Retinal pigment epithelial cell (primary cell): ENCODE measurements around the gene ACSF3.
A peak's percentile ranks its signal among the peaks of the same experiment; 100 is the strongest.
"Not testable (repeated sequence)": the region's sequence is repeated elsewhere in the genome, so short reads cannot be mapped to it uniquely, and the experiment has no call there.

Source experiments
- DNase-seq: peaks from one replicate; pipeline ENCODE4 v3.0.0-alpha.2; 2010; ENCODE audit warnings: low read depth
- H3K4me3 ChIP-seq: 2 replicates; pipeline ENCODE4 v1.5.1; 2011; ENCODE audit warnings: mild to moderate bottlenecking, low read length, control low read depth, moderate library complexity
- TF ChIP-seq, protein P1 (sequence below): conservative IDR thresholded peaks from 2 replicates; pipeline ENCODE4 v1.5.1; 2011; ENCODE audit warnings: low read depth, low read length, control low read depth, inconsistent platforms

Gene ACSF3

DNA sequence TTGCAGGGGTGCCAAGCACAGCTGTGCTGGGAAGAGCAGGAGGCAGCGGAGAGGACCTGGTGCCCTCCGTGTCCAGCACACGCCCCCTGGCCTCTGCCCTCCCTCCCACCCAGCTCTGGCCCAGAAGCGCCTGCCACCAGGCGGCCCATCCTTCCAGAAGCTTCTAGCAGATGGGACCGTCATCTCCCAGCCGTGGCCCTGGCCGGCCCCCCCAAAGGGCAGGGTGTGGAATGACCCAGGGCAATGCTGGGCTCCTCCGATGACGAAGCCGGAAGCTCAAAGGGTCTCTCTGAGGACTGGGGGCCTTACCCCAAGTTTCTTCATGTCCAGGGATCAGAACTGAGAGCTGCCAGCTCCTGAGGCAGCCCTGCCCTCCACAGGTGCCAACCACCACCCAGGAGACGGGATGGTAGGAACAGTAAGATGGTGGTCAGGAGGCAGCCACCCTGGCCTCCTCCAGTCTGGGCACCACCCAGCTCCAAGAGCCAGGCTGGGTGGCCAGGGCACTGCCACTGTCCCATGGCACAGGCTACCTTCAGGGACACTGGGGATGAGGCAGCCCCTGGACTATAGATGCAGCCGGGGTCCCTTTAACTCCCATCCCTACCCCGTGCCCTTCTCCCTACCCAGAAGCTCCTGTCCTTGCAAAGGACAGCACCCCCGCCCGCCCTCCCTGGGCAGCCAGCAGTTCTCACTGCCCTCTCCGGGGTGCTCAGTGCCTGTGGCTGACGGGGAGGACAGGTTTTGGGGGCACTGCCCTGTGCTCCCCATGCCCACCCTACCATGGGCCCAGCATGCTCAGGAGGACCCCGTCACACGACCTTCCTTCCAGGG is 71.4 kb downstream of the ACSF3 start:
- H3K4me3 ChIP-seq: no peak overlapping the region
- DNase-seq: no peak
- TF ChIP-seq, protein P1, sequence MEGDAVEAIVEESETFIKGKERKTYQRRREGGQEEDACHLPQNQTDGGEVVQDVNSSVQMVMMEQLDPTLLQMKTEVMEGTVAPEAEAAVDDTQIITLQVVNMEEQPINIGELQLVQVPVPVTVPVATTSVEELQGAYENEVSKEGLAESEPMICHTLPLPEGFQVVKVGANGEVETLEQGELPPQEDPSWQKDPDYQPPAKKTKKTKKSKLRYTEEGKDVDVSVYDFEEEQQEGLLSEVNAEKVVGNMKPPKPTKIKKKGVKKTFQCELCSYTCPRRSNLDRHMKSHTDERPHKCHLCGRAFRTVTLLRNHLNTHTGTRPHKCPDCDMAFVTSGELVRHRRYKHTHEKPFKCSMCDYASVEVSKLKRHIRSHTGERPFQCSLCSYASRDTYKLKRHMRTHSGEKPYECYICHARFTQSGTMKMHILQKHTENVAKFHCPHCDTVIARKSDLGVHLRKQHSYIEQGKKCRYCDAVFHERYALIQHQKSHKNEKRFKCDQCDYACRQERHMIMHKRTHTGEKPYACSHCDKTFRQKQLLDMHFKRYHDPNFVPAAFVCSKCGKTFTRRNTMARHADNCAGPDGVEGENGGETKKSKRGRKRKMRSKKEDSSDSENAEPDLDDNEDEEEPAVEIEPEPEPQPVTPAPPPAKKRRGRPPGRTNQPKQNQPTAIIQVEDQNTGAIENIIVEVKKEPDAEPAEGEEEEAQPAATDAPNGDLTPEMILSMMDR: no peak

DNA sequence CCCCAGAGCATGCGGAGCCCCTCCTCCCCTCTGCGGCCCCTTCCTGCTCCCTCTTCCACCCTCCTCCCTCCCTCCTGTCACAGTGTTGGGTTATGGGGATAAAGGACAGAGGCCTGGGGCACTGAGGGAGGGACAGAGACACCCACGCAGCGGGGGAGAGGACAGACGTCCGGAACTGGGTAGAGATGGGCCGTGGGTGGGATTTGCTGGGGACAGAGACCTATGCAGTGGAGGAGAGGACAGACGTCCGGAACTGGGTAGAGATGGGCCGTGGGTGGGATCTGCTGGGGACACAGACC is 72.0 kb downstream of the ACSF3 start:
- DNase-seq, H3K4me3 ChIP-seq: not testable (repeated sequence)

DNA sequence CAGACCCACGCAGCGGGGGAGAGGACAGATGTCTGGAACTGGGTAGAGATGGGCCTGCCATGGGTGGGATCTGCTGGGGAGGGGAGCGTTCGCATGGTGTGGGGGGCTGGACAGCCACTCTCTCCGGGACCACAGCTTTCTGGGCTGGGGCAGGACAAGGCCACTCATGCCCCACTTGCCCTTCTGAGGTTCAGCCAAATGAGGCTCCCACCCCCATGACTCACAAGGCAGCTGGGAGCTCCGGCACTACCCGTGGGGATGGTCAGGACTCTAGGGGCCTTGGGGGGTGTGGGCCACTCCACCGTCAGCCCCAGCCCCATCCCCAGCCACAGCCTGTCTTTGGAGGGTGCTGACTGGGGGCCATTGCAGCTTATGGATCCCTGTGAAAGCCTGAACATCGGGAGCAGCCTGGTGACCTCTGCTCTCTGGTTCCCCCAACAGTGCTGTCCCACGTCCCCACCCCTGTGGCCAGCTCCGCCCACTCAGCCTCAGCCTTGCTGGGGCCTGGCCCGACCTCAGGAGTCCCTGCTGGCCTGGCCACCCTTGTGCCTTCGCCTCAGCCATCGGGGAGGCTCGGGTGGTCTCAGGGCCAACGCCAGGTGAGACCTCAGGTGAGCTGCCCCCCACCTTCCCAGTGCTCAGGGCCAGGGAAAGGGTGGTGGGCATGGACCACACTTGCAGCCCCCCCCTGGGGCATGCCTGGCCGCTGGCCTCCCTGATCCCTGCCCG is 73.2 kb downstream of the ACSF3 start:
- no peak overlapping the region for H3K4me3 ChIP-seq
- DNase-seq: no peak
- TF ChIP-seq, protein P1: no peak

DNA sequence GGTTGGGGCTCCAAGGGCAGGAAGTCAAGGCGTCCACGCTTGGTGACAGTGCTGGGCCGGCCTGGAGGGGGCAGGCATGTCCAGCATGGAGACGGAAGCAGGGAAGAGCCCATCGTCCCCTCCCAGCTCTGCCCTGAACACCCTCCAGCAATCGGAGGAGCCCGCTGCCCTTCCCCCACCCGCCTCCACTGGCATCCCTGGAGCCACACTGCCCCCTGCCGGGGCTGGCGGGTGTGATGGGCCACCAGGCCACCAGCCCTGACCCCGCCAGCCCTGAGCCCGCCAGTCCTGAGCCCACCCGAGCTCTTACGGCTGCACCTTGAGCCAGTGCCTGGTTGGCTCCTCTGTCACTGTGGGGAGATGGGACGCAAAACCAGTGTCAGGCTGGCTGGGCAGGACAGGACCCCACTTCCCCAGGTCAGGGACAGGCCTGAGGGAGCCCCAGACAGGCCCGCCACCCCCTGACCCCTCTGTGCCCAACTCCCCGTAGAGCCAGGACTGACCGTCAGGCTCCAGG is 73.8 kb downstream of the ACSF3 start:
- DNase-seq: no peak
- no peak overlapping the region for H3K4me3 ChIP-seq
- TF ChIP-seq, protein P1: peak; percentile 83

DNA sequence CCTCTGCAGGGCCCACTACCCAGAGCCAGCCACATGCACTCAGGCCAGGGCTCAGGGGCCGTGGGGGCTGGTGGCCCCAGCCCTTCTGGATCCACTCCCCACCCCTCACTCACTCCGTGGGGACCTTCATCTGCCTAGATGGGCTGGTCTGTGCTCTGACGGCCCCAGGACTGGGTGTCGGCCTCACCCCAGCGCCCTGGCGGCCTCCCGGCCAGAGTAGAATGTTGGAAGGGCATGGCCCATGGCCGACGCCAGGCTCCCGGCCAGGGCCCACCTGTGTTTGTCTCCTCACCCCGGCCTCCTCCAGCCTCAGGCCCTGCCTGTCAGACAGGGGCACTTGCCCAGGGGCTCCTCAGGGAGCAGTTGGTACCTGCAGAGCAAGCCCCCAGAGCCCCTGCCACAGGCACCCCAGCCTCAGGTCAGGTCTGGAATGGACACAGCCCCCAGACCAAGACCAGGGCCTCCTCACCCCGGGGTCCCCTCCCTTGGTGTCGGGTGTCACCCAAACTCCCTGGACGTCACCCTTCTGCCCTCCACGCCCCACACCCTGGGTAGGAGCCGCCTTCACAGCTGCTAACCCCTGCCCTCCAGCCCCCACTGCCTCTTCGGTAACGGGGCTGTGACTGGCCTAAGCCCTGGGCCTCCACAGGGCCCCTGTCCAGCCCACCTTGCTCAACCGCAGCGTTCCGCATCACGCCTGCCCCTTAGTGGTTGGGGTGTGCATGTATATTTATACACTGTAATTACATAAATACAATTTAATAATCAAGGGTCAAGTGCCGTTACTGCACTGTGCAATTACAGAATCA is 74.9 kb downstream of the ACSF3 start:
- no peak overlapping the region for H3K4me3 ChIP-seq
- DNase-seq: no peak
- TF ChIP-seq, protein P1: peak; percentile 10

DNA sequence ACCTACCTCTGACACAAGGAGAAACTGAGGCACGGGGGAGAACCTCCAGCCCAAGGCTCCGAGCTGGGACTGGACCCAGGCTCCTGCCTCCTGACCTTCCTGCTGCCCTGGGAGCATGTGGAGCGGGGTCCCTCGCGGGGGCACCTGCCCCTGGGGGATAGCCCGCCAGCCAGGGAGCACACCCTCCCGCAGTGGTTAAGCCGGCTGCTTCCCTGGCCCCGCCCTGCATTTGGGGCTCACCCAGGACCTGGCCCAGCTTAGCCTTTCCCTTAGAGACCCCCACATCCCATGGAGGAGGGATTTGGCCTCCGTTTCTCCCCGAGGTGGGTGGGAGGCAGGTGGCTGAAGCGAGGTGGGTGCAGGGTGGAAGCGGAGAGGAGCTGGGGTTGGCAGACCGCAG is 76.1 kb downstream of the ACSF3 start:
- TF ChIP-seq, protein P1: no peak
- no peak overlapping the region for H3K4me3 ChIP-seq

More for the DNA sequence above, 76.1 kb downstream of the ACSF3 start:
- DNase-seq: no peak
